OCI-LY1 (cell line): Measurements from ENCODE around the gene ZNF221.

Source experiments
- H2AFZ ChIP-seq: fragments of 200-600 bp; sonication (generic), shearing (Covaris generic); 2 replicates; pipeline ENCODE4 v1.6.0; 2014; ENCODE audit warnings: antibody characterized with exemption, mild to moderate bottlenecking, low read length
- H3F3A ChIP-seq: fragments of 200-600 bp; sonication (generic), shearing (Covaris generic); 2 replicates; pipeline ENCODE4 v1.6.0; 2014; ENCODE audit warnings: mild to moderate bottlenecking, antibody characterized with exemption, low read length, moderate library complexity; ENCODE audit not compliant: insufficient read depth
- H3K27ac ChIP-seq: fragments of 200-600 bp; sonication (generic); 2 replicates; pipeline ENCODE4 v1.5.1; 2014; ENCODE audit warnings: low read length, mixed run types, mild to moderate bottlenecking, low read depth; ENCODE audit not compliant: poor library complexity, severe bottlenecking
- H3K27me3 ChIP-seq: fragments of 200-600 bp; sonication (generic); 2 replicates; pipeline ENCODE4 v1.6.0; 2014; ENCODE audit warnings: antibody characterized with exemption, mild to moderate bottlenecking, low read length, moderate library complexity; ENCODE audit not compliant: insufficient read depth
- H3K36me3 ChIP-seq: fragments of 200-600 bp; sonication (generic); 2 replicates; pipeline ENCODE4 v1.6.1; 2014; ENCODE audit warnings: mild to moderate bottlenecking, antibody characterized with exemption, low read length, moderate library complexity, mixed read lengths; ENCODE audit not compliant: insufficient read depth
- H3K4me1 ChIP-seq: fragments of 200-600 bp; sonication (generic); 2 replicates; pipeline ENCODE4 v1.5.1; 2014; ENCODE audit warnings: mild to moderate bottlenecking, low read length, moderate library complexity; ENCODE audit not compliant: insufficient read depth, severe bottlenecking
- H3K4me2 ChIP-seq: fragments of 200-600 bp; sonication (generic), shearing (Covaris generic); 2 replicates; pipeline ENCODE4 v1.6.1; 2014; ENCODE audit warnings: low read length
- H3K4me3 ChIP-seq: fragments of 200-600 bp; sonication (generic); 2 replicates; pipeline ENCODE4 v1.5.1; 2014; ENCODE audit warnings: low read length, low read depth, mild to moderate bottlenecking, mixed read lengths; ENCODE audit not compliant: poor library complexity, severe bottlenecking
- H3K79me2 ChIP-seq: fragments of 200-600 bp; shearing (Covaris generic); 2 replicates; pipeline ENCODE4 v1.6.1; 2016; ENCODE audit warnings: mixed run types, low read length, mixed read lengths; ENCODE audit not compliant: insufficient read depth
- H3K9ac ChIP-seq: fragments of 200-600 bp; sonication (generic), shearing (Covaris generic); 2 replicates; pipeline ENCODE4 v1.6.1; 2014; ENCODE audit warnings: mild to moderate bottlenecking, low read length, mixed read lengths
- H3K9me2 ChIP-seq: fragments of 200-600 bp; sonication (generic), shearing (Covaris generic); 2 replicates; pipeline ENCODE4 v1.6.1; 2014; ENCODE audit warnings: low read depth, mild to moderate bottlenecking, low read length, mixed read lengths
- H3K9me3 ChIP-seq: fragments of 200-600 bp; shearing (Covaris generic); 2 replicates; pipeline ENCODE4 v1.6.1; 2014; ENCODE audit warnings: low read length, mixed read lengths
- H4K20me1 ChIP-seq: fragments of 200-600 bp; sonication (generic), shearing (Covaris generic); 2 replicates; pipeline ENCODE4 v1.6.0; 2016; ENCODE audit warnings: mild to moderate bottlenecking, low read length; ENCODE audit not compliant: insufficient read depth
- CTCF ChIP-seq: fragments of 200-600 bp; sonication (generic), shearing (Covaris generic); IDR thresholded peaks from 2 replicates; pipeline ENCODE4 v1.5.1; 2017; ENCODE audit warnings: mild to moderate bottlenecking, antibody characterized with exemption, low read length, moderate library complexity, mixed read lengths
- EZH2 ChIP-seq: fragments of 200-600 bp; sonication (generic), shearing (Covaris generic); IDR thresholded peaks from 2 replicates; pipeline ENCODE4 v1.8.0; 2017; ENCODE audit warnings: borderline replicate concordance, mixed run types, mild to moderate bottlenecking, antibody characterized with exemption, low read length, moderate library complexity, mixed read lengths

ZNF221 gene

GRCh38 chr19:43905897-43906296 is 45.1 kb upstream of the ZNF221 start:
- no peaks in the 10 kb centered on the region for H3K9me2 ChIP-seq
- no peaks in the 10 kb centered on the region for H4K20me1 ChIP-seq
- peaks cover 10% of the 10 kb centered on the region for H3K4me1 ChIP-seq
- peaks cover 3% of the 10 kb centered on the region; the same call in 1 of the 2 replicates for H3K36me3 ChIP-seq
- H3K27ac ChIP-seq: no peak overlapping the region
- no peak overlapping the region for H3K4me2 ChIP-seq
- no peak overlapping the region for H2AFZ ChIP-seq
- no peaks in the 10 kb centered on the region for H3F3A ChIP-seq
- no peaks in the 10 kb centered on the region for H3K79me2 ChIP-seq
- no peaks in the 10 kb centered on the region for H3K27me3 ChIP-seq
- TF ChIP-seq CTCF: no peak
- TF ChIP-seq EZH2: no peak
- no peak overlapping the region for H3K9ac ChIP-seq
- no peak overlapping the region for H3K4me3 ChIP-seq
- H3K9me3 ChIP-seq: peaks cover 5% of the 10 kb centered on the region; the same call in 1 of the 2 replicates

DNA sequence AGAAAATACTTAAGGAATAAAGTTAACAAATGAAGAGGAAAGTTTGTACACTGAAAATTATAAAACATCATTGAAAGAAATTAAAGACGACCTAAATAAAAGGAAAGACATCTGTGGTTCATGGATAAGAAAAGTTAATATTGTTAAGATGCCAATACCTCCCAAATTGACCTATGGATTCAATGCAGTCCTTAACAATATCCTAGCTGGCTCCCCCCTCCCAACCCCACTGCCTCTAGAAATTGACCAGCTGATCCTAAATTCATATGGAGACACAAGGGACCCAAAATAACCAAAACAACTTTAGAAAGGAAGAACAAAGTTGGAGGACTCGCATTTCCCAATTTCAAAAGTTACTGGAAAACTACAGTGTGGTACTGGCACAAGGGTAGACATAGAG is 44.3 kb upstream of the ZNF221 start:
- Histone ChIP-seq H3K27ac (no peak overlapping the region), H3K27me3 (no peaks in the 10 kb centered on the region), H3F3A (no peaks in the 10 kb centered on the region), H3K9me3 (peaks cover 5% of the 10 kb centered on the region; the same call in 1 of the 2 replicates), H3K4me2 (no peak overlapping the region), H3K36me3 (peaks cover 3% of the 10 kb centered on the region; the same call in 1 of the 2 replicates), H3K9me2 (no peaks in the 10 kb centered on the region), H3K79me2 (no peaks in the 10 kb centered on the region), H2AFZ (no peak overlapping the region), H3K9ac (no peak overlapping the region), H3K4me1 (peaks cover 3% of the 10 kb centered on the region), H3K4me3 (no peak overlapping the region), H4K20me1 (no peaks in the 10 kb centered on the region)
- TF ChIP-seq EZH2 (no peak), CTCF (no peak)

DNA sequence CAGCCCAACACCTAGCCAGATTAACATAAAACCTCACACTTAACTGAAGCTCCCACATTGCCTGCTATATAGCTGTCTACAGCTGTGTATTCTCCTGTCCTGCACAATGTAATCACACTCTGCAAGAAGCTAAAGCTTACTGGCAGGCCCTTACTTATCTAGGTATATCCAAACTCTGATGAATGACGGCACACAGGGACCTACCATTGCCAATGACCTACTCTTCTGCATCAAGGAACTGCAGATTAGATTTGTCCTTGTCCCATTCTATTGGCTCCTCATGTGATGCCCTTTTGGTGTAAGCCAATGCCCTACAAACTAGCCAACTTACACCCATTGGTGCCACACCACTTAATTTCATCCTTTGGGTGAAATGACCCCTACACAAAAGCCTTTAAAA is 42.4 kb upstream of the ZNF221 start:
- Histone ChIP-seq H3K4me3 (no peak overlapping the region), H3K36me3 (peaks cover 7% of the 10 kb centered on the region), H3K4me1 (no peaks in the 10 kb centered on the region), H3K27me3 (no peaks in the 10 kb centered on the region), H3K79me2 (no peaks in the 10 kb centered on the region), H3K9me3 (peaks cover 15% of the 10 kb centered on the region), H3K4me2 (no peak overlapping the region), H2AFZ (no peak overlapping the region), H4K20me1 (no peaks in the 10 kb centered on the region), H3F3A (no peaks in the 10 kb centered on the region), H3K9me2 (no peaks in the 10 kb centered on the region), H3K9ac (no peak overlapping the region), H3K27ac (no peak overlapping the region)
- TF ChIP-seq CTCF: no peak
- no peak for TF ChIP-seq EZH2
